ENCODE data around the gene CPEB1. TPM values are rescaled to one million over a fixed set of nuclear protein-coding genes. Genes with fewer than 3 reads are reported as not detected.

The CPEB1 gene
- total and polyA plus RNA-seq, 4 donors = 0.42 to 4.0 (median 2.3) TPM

DNA sequence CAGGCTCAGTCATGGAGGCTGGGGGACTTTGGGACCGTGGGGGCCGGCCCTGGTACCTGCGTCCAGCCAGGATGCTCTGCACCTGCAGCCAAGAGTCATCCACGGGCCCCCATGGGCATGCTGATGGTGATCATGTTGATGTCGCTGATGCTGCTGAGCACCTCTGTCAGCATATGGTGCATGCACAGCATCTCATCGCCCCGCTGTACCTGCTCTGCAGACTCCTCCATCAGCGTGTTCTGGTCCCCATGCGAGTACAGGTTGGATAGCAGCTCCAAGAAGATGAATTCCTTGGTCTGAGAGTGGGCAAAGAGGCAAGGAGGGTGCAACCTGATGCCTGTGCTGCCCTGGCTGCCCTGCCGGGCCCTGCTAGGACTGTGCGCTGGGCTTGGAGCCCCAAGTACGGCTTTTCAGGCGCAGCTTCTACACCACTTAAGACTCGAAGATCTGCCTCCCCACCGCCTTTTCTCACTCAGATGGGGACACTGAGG, 114.1 kb downstream of the CPEB1 start:
- DNase-seq (no peak), ATAC-seq (ENCODE audit: insufficient read depth, low FRiP score) (no peak)
- peaks cover 0 to 6% (median 0%) of the 10 kb centered on the region in 5 donors for H3K4me1 ChIP-seq (ENCODE audit: control insufficient read depth in 5 of 5, insufficient read depth in 5 of 5, low read length in 5 of 5)
- no peaks in the 10 kb centered on the region for H3K9me3 ChIP-seq (ENCODE audit: control insufficient read depth in 4 of 4, insufficient read depth in 3 of 4, low read length in 3 of 4)
- H3K27me3 ChIP-seq (ENCODE audit: control insufficient read depth in 3 of 3, insufficient read depth in 3 of 3, low read length in 2 of 3) = no peaks in the 10 kb centered on the region
- no peak overlapping the region for H3K27ac ChIP-seq (ENCODE audit: low read depth in 1 of 2, low read length in 1 of 2)
- H3K36me3 ChIP-seq (ENCODE audit: control insufficient read depth in 4 of 4, insufficient read depth in 4 of 4, low read length in 4 of 4) = peaks cover 16 to 27% (median 19%) of the 10 kb centered on the region in 4 donors
- H3K4me3 ChIP-seq = no peak overlapping the region
- 95 to 96% methylated on average over 15 of the region's 15 CpGs for WGBS, 2 donors
- no peak overlapping the region for H3K9ac ChIP-seq (ENCODE audit: insufficient read depth in 1 of 2, low read length in 2 of 2)
- TF ChIP-seq, protein P1, sequence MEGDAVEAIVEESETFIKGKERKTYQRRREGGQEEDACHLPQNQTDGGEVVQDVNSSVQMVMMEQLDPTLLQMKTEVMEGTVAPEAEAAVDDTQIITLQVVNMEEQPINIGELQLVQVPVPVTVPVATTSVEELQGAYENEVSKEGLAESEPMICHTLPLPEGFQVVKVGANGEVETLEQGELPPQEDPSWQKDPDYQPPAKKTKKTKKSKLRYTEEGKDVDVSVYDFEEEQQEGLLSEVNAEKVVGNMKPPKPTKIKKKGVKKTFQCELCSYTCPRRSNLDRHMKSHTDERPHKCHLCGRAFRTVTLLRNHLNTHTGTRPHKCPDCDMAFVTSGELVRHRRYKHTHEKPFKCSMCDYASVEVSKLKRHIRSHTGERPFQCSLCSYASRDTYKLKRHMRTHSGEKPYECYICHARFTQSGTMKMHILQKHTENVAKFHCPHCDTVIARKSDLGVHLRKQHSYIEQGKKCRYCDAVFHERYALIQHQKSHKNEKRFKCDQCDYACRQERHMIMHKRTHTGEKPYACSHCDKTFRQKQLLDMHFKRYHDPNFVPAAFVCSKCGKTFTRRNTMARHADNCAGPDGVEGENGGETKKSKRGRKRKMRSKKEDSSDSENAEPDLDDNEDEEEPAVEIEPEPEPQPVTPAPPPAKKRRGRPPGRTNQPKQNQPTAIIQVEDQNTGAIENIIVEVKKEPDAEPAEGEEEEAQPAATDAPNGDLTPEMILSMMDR (IDR thresholded peaks at IDR 0.05; ENCODE audit: control extremely low read depth, extremely low read depth) = no peak

DNA sequence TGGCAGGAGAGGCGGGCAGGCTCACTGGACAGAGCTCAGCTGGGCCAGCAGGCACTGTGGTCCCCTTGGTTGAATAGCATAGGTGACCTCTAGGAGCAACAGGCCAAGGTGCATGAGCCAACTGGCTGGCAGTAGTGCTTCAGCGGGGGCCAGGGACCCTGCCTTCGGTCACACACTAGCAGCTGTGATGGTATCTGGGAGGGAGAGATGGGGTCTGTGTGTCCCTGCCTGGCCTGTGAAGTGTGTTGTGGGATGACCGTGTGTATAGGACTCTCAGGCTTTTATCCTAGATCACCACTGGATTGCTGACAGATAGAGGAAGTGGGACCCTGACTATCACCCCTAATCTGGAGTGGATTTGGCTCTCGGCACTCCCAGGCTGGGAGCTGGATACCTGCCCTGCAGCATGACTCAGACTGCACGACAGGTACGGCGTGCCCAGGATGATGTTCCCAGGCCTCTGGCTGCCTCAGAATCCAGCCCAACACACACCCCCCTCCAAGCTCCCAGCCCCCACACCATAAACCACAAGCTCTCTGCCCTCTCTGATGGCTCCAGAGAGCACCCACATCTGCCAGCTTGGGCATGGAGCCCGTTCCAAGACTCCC, 114.7 kb downstream of the CPEB1 start:
- H3K27ac ChIP-seq (ENCODE audit: low read depth in 1 of 2, low read length in 1 of 2) = no peak overlapping the region
- WGBS, 2 donors = 86 to 95% methylated on average over 9 of the region's 9 CpGs
- ATAC-seq (ENCODE audit: insufficient read depth, low FRiP score) (no peak), DNase-seq (no peak)
- peaks cover 0 to 6% (median 0%) of the 10 kb centered on the region in 5 donors for H3K4me1 ChIP-seq (ENCODE audit: control insufficient read depth in 5 of 5, insufficient read depth in 5 of 5, low read length in 5 of 5)
- no peaks in the 10 kb centered on the region for H3K9me3 ChIP-seq (ENCODE audit: control insufficient read depth in 4 of 4, insufficient read depth in 3 of 4, low read length in 3 of 4)
- peaks cover 12 to 22% (median 13%) of the 10 kb centered on the region in 4 donors for H3K36me3 ChIP-seq (ENCODE audit: control insufficient read depth in 4 of 4, insufficient read depth in 4 of 4, low read length in 4 of 4)
- H3K9ac ChIP-seq (ENCODE audit: insufficient read depth in 1 of 2, low read length in 2 of 2) = no peak overlapping the region
- H3K27me3 ChIP-seq (ENCODE audit: control insufficient read depth in 3 of 3, insufficient read depth in 3 of 3, low read length in 2 of 3) = no peaks in the 10 kb centered on the region
- TF ChIP-seq, protein P1 (IDR thresholded peaks at IDR 0.05; ENCODE audit: control extremely low read depth, extremely low read depth) = no peak
- H3K4me3 ChIP-seq = no peak overlapping the region

DNA sequence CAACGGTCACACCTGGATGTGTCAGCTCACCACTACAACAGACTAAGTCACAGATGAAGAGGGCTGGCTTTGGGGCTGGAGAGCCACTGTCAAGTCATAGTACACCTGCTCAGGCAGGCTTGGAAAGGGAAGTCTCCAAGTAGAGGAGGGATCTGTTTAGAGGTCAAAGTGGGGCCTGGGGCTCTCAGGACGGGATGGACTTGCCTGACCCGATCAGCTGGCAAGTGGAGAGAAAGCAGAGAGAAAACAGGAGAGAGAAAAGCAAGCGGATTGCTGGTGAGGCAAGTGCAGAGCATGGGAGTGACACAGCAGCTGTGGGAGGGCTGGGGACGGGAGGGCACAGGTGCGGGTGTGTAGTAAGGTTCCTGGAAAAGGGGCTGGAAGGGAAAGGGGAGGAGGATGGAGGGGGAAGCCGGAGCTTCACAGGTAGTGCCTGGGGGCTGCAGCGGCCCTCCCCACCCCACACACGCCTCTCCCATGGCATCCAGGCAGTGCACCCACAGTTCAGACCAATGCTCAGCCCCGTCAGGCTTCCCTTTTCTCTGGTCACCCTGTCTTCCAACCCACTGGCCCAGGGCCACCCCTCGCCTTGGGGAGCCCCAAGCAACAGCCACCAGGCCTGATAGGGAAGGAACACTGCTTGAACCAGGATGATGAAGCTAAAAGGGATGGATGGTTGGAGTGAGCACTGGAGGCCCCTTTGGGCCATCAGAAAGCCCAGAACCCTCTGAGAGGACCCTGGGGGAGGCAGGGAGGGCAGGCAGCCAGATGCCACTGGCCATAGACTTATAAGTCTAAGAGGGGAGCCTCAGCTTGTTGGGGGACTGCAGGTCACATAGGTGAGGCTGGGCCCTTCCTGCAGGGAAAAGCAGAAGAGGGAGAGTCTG, 115.4 kb downstream of the CPEB1 start:
- DNase-seq (no peak), ATAC-seq (ENCODE audit: insufficient read depth, low FRiP score) (no peak)
- Histone ChIP-seq H3K27ac (ENCODE audit: low read depth in 1 of 2, low read length in 1 of 2) (no peak overlapping the region), H3K4me3 (no peak overlapping the region), H3K36me3 (ENCODE audit: control insufficient read depth in 4 of 4, insufficient read depth in 4 of 4, low read length in 4 of 4) (peaks cover 8 to 15% (median 9%) of the 10 kb centered on the region in 4 donors), H3K9ac (ENCODE audit: insufficient read depth in 1 of 2, low read length in 2 of 2) (no peak overlapping the region), H3K9me3 (ENCODE audit: control insufficient read depth in 4 of 4, insufficient read depth in 3 of 4, low read length in 3 of 4) (no peaks in the 10 kb centered on the region), H3K4me1 (ENCODE audit: control insufficient read depth in 5 of 5, insufficient read depth in 5 of 5, low read length in 5 of 5) (peaks cover 0 to 6% (median 0%) of the 10 kb centered on the region in 5 donors), H3K27me3 (ENCODE audit: control insufficient read depth in 3 of 3, insufficient read depth in 3 of 3, low read length in 2 of 3) (no peaks in the 10 kb centered on the region)
- WGBS, 2 donors = 83 to 85% methylated on average over 8 to 11 of the region's 11 CpGs
- TF ChIP-seq, protein P1 (IDR thresholded peaks at IDR 0.05; ENCODE audit: control extremely low read depth, extremely low read depth) = no peak
